DOHH2 (cell line): ENCODE results near the gene NEUROG2.

ENCODE experiments used
- CTCF ChIP-seq: fragments of 200-600 bp; sonication (generic); IDR thresholded peaks from one replicate; pipeline ENCODE4 v1.5.1; 2014; ENCODE audit warnings: antibody characterized with exemption, mild to moderate bottlenecking, low read depth, low read length; ENCODE audit not compliant: poor library complexity, severe bottlenecking
- EZH2phosphoT487 ChIP-seq: fragments of 200-600 bp; sonication (generic); IDR thresholded peaks from 2 replicates; pipeline ENCODE4 v1.6.1; 2017; ENCODE audit warnings: borderline replicate concordance, mild to moderate bottlenecking, antibody characterized with exemption, low read length, moderate library complexity, mixed read lengths

DNA sequence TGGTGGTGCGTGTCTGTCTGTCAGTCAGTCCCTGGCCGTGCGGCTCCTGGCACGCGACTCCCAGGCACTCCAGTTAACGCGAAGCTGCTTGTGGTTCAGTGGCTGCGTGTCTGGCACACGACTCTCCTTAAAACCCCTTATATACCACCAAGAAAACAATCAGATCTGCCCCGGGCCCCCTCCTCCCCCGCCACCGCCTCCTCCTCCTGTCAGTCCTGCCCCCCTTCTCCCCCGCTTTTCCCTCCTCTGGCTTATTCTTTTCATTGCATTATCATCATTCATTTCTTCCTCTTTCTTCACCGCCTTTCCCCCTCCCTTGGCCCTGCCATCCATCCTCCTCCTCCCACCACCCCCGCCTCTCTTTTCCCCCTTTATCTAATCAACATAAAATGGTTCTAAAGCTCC is at the start of gene NEUROG2:
- no peak for TF ChIP-seq CTCF
- no peak for TF ChIP-seq EZH2phosphoT487
